AG04449 (cell line): ENCODE measurements around the gene AOPEP.
"Not testable (repeated sequence)": the region's sequence is repeated elsewhere in the genome, so short reads cannot be mapped to it uniquely, and the experiment has no call there.

Experiments
- CTCF ChIA-PET: fragments of 350-600 bp; formaldehyde crosslinking; extraction: SDS; loops from one replicate; lab custom pipeline; 2021; ENCODE audit warnings: antibody characterized with exemption; lab: Yijun Ruan, JAX
- POLR2A ChIA-PET: fragments of 400-600, 350-600 bp; formaldehyde crosslinking; extraction: SDS; loops from one replicate; lab custom pipeline; 2020; ENCODE audit warnings: antibody characterized with exemption, inconsistent platforms; lab: Yijun Ruan, JAX
- DNase-seq: peaks from one replicate; pipeline ENCODE4 v3.0.0-alpha.2; 2010; ENCODE audit warnings: low read depth, low spot score
- H3K4me3 ChIP-seq: 2 replicates; pipeline ENCODE4 v1.5.1; 2011; ENCODE audit warnings: low read depth, mild to moderate bottlenecking, control low read depth, low read length
- TF ChIP-seq, protein P1 (sequence below): IDR thresholded peaks from one replicate; pipeline ENCODE4 v1.5.1; 2011; ENCODE audit warnings: mild to moderate bottlenecking, moderate library complexity, low read length, control low read depth, inconsistent platforms; ENCODE audit not compliant: insufficient read depth; ENCODE audit errors: missing control alignments

AOPEP gene

DNA sequence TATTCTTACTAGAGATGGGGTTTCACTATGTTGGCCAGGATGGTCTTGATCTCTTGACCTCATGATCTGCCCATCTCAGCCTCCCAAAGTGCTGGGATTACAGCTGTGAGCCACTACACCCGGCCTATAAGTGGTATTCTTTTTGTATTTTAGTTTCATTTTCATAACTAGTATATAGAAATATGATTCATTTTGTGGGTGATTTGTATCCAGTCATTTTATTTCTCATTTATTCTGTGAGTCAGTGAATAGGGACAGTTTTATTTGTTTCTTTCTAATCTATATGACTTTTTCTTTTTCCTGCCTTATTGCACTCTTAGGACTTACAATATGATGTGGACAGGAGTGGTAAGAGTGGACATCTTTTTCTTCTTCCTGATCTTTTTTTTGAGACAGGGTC lies 112.9 kb downstream of the AOPEP start:
- no peak for DNase-seq
- no peak overlapping the region for H3K4me3 ChIP-seq
- TF ChIP-seq, protein P1, sequence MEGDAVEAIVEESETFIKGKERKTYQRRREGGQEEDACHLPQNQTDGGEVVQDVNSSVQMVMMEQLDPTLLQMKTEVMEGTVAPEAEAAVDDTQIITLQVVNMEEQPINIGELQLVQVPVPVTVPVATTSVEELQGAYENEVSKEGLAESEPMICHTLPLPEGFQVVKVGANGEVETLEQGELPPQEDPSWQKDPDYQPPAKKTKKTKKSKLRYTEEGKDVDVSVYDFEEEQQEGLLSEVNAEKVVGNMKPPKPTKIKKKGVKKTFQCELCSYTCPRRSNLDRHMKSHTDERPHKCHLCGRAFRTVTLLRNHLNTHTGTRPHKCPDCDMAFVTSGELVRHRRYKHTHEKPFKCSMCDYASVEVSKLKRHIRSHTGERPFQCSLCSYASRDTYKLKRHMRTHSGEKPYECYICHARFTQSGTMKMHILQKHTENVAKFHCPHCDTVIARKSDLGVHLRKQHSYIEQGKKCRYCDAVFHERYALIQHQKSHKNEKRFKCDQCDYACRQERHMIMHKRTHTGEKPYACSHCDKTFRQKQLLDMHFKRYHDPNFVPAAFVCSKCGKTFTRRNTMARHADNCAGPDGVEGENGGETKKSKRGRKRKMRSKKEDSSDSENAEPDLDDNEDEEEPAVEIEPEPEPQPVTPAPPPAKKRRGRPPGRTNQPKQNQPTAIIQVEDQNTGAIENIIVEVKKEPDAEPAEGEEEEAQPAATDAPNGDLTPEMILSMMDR, result no peak
- ChIA-PET CTCF (no interaction called here), POLR2A (no interaction called here)

DNA sequence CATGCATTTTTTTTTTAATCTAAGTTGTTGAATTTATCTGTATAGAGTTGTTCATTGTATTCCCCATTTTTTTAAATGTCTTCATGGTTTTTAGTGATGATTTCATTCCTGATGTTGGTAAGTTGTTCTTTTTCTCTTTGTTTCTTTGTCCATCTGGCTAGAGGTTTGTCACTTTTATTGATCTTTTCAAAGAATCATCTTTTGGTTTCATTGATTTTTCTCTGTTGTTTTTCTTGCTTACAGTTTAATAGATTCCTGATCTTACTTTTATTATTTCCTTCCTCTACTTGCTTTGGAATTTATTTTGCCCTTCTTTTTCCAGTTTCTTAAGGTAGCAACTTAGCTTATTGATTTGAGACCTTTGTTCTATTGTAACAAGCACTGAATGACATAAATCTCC lies 114.2 kb downstream of the AOPEP start:
- TF ChIP-seq, protein P1, result no peak
- no peak for DNase-seq
- ChIA-PET POLR2A (no interaction called here), CTCF (no interaction called here)
- no peak overlapping the region for H3K4me3 ChIP-seq

DNA sequence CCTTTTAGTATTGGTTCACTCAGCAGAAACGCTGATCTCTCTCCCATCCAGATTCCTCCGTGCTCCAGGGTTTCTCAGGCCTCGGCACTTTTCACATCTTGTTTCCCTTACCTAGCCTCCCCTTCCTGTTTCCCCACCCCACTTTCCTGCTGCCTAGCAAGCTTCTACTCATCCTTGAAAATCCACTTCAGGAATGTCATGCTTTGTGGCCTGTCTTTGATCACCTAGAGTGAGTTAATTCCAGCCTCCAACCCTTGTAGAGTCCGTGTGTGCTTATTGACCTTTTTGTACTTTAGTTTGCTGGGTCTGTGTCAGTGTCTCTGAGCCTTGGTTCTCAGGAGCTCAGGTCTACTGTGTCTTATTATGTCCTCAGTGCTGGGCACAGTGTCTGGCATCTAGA lies 116.6 kb downstream of the AOPEP start:
- ChIA-PET POLR2A (no interaction called here), CTCF (interaction anchor here (1.5 kb wide), 1 partner anchor 51 kb away, joined by 4 read pairs; no protein-coding TSS in a partner anchor)
- H3K4me3 ChIP-seq, result no peak overlapping the region
- TF ChIP-seq, protein P1, result no peak
- no peak for DNase-seq

DNA sequence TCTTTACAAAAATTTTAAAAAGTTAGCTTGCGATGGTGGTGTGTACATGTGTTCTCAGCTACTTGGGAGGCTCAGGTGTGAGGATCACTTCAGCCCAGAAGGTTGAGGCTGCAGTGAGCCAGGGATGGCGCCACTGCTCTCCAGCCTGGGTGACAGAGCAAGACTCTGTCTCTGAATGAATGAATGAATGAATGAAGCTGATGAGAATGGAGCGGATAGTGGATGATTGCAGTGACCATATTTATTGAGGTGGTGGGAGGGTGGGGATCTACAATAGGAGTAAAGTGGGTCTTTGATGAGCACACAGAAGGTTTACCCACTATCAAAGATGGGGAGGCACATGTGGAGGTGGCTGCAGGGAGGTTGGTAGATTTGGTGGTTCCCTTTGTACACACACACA lies 120.2 kb downstream of the AOPEP start:
- ChIA-PET POLR2A (no interaction called here), CTCF (interaction anchor here (1.2 to 1.4 kb wide), 2 partner anchors 166 to 177 kb away, joined by 3 to 4 read pairs; no protein-coding TSS in a partner anchor)
- DNase-seq, result no peak
- TF ChIP-seq, protein P1, result no peak
- no peak overlapping the region for H3K4me3 ChIP-seq

DNA sequence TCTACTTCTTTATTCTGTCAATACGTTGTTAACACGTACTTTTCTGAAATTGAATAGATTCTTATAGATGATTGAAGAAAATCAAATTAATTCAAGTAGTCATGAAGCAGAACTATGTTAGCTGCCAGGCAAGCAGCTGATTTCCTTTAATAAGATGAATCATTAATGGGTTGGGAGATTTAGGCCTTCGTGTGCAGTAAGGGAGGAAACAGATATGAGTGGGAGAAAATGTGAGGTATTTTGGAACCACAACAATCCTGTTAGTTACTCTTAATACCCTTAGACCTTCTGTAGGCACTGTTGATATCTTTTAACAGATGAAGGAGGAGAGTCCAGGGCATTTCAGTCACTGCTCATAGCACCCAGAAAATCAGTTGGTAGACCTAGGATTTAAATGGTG lies 121.0 kb downstream of the AOPEP start:
- DNase-seq, result no peak
- TF ChIP-seq, protein P1, result no peak
- ChIA-PET POLR2A (no interaction called here), CTCF (interaction anchor here (1.2 to 1.4 kb wide), 2 partner anchors 167 to 178 kb away, joined by 3 to 4 read pairs; no protein-coding TSS in a partner anchor)
- no peak overlapping the region for H3K4me3 ChIP-seq

DNA sequence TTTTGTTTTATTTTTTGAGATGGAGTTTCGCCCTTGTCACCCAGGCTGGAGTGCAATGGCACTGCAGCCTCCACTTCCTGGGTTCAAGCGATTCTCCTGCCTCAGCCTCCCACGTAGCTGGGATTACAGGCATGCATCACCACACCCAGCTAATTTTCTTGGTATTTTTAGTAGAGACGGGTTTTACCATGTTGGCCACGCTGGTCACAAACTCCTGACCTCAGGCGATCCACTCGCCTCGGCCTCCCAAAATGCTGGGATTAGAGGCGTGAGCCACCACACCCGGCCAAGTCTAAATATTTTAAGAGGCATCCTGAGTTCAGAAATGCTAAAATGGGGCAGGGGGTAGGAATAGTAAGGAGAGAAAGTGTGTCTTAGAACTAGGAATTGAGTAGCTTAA lies 122.3 kb downstream of the AOPEP start:
- DNase-seq, CTCF ChIA-PET, POLR2A ChIA-PET, H3K4me3 ChIP-seq: not testable (repeated sequence)
